Psoas muscle (tissue), 8 donors: ENCODE measurements around the gene LRRC2. TPM values are rescaled to one million over a fixed set of nuclear protein-coding genes. Genes with fewer than 3 reads are reported as not detected.

ENCODE experiments used
- ATAC-seq, 4 donors: fragments of 200-7000 bp; cut with Tn5 transposase; one replicate each; pipeline ENCODE4 v1.9.1; 2020; ENCODE audit warnings: moderate library complexity in 3 of 4, mild to moderate bottlenecking in 2 of 4
- DNase-seq, 2 donors: peaks; one replicate each; pipeline ENCODE4 v3.0.0-alpha.2; 2020
- H3K27ac ChIP-seq: fragments of 200-600 bp; one replicate; pipeline ENCODE4 v1.8.0; 2022
- H3K27me3 ChIP-seq, 3 donors: fragments of 200-600 bp in 1 of 3; one replicate each; pipeline versions ENCODE4 v1.6.1 to v1.8.0; 2013 to 2022; ENCODE audit warnings: low read length in 2 of 3, mild to moderate bottlenecking in 2 of 3, moderate library complexity in 1 of 3; ENCODE audit not compliant: insufficient read depth in 3 of 3
- H3K36me3 ChIP-seq, 2 donors: fragments of 200-600 bp in 1 of 2; one replicate each; pipeline versions ENCODE4 v1.6.1 to v1.8.0; 2013 to 2022; ENCODE audit warnings: low read depth in 1 of 2, mild to moderate bottlenecking in 1 of 2, moderate library complexity in 1 of 2; ENCODE audit not compliant: insufficient read depth in 1 of 2
- H3K4me1 ChIP-seq: fragments of 200-600 bp; one replicate; pipeline ENCODE4 v1.8.0; 2022
- H3K4me3 ChIP-seq: fragments of 200-600 bp; one replicate; pipeline ENCODE4 v1.8.0; 2022; ENCODE audit warnings: mild to moderate bottlenecking
- H3K9me3 ChIP-seq: fragments of 200-600 bp; one replicate; pipeline ENCODE4 v1.8.0; 2022
- WGBS, 3 donors: extraction: QIAGEN DNeasy Blood & Tissue Kit; methylation state at CpG; one replicate each; pipeline versions ENCODE4 v1.1.6 to v1.1.7; 2013; 5-methylcytosine and 5-hydroxymethylcytosine counted together
- intact Hi-C, 2 donors: fragments of 100-400 bp; cut with DNase I; formaldehyde crosslinking; loops; one replicate each; pipeline versions ENCODE4 v1.11.0 to v1.14.2; 2022
- polyA plus RNA-seq, 3 donors: library from polyadenylated mRNA; stranded (reverse); fragments of 200-250 nt; gene quantifications; one replicate each; pipeline ENCODE4 v1.2.3, GENCODE V29; 2013
- total RNA-seq, 4 donors: library from RNA; stranded (reverse); fragmentation: NEBNext Ultra II Directional in 2 of 4; extraction: Animal tissue kit (Norgen Biotek cat#: 25700) in 2 of 4; gene quantifications; one replicate each; pipeline versions ENCODE4 v1.2.1 to v1.2.4, GENCODE V29; 2021 to 2023
- TF ChIP-seq, protein P1 (sequence below): fragments of 200-600 bp; IDR thresholded peaks from one replicate; pipeline ENCODE4 v1.8.0; 2022; ENCODE audit warnings: antibody characterized with exemption
- donor health status: healthy with polysubstance abuse.
- donor health status: DM: no; HTN: no; CAD: no; lungs with moderate emphysema.
- donor health status: Bipolar disorder and iron deficiency.
- donor health status: healthy.
- donor health status: DM: yes; HTN: yes; CAD: no.
- donor health status: DM: no; HTN: no; CAD: no.
- donor health status: DM: no; HTN: no; CAD: no.
- donor health status: DM: yes; HTN: yes; CAD: no.

Gene LRRC2
- total and polyA plus RNA-seq, 7 donors: 8.3 to 160 (median 65.1) TPM

GRCh38 chr3:46468753-46469600 lies 97.1 kb downstream of the LRRC2 start:
- WGBS, 3 donors: 34 to 46% (median 35%) methylated on average over 6 of the region's 6 CpGs
- Histone ChIP-seq H3K4me3 (no peak overlapping the region), H3K36me3 (no peaks in the 10 kb centered on the region), H3K4me1 (peaks cover 19% of the 10 kb centered on the region), H3K27me3 (no peaks in the 10 kb centered on the region), H3K27ac (no peak overlapping the region), H3K9me3 (no peaks in the 10 kb centered on the region)
- intact Hi-C loops: no loop called here
- no peak for DNase-seq
- ATAC-seq: peak in 3 of 4 donors; percentile 31 to 57 (median 56)
- TF ChIP-seq, protein P1, sequence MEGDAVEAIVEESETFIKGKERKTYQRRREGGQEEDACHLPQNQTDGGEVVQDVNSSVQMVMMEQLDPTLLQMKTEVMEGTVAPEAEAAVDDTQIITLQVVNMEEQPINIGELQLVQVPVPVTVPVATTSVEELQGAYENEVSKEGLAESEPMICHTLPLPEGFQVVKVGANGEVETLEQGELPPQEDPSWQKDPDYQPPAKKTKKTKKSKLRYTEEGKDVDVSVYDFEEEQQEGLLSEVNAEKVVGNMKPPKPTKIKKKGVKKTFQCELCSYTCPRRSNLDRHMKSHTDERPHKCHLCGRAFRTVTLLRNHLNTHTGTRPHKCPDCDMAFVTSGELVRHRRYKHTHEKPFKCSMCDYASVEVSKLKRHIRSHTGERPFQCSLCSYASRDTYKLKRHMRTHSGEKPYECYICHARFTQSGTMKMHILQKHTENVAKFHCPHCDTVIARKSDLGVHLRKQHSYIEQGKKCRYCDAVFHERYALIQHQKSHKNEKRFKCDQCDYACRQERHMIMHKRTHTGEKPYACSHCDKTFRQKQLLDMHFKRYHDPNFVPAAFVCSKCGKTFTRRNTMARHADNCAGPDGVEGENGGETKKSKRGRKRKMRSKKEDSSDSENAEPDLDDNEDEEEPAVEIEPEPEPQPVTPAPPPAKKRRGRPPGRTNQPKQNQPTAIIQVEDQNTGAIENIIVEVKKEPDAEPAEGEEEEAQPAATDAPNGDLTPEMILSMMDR: no peak

GRCh38 chr3:46467562-46467961 lies 98.5 kb downstream of the LRRC2 start:
- DNase-seq: no peak
- no peak for ATAC-seq
- no peaks in the 10 kb centered on the region for H3K9me3 ChIP-seq
- TF ChIP-seq, protein P1: no peak
- no peak overlapping the region for H3K4me3 ChIP-seq
- no peak overlapping the region for H3K27ac ChIP-seq
- 91 to 96% (median 95%) methylated on average over 3 to 4 of the region's 4 CpGs for WGBS, 3 donors
- intact Hi-C loops: no loop called here
- peaks cover 19% of the 10 kb centered on the region for H3K4me1 ChIP-seq
- H3K36me3 ChIP-seq: no peaks in the 10 kb centered on the region
- H3K27me3 ChIP-seq: no peaks in the 10 kb centered on the region

GRCh38 chr3:46466871-46467403 lies 99.2 kb downstream of the LRRC2 start:
- H3K36me3 ChIP-seq: no peaks in the 10 kb centered on the region
- intact Hi-C loops: no loop called here
- H3K27ac ChIP-seq: no peak overlapping the region
- no peaks in the 10 kb centered on the region for H3K9me3 ChIP-seq
- peaks cover 19% of the 10 kb centered on the region for H3K4me1 ChIP-seq
- TF ChIP-seq, protein P1: no peak
- DNase-seq: no peak
- H3K4me3 ChIP-seq: no peak overlapping the region
- WGBS, 3 donors: 45 to 79% (median 57%) methylated on average over 1 of the region's 1 CpG
- H3K27me3 ChIP-seq: no peaks in the 10 kb centered on the region
- no peak for ATAC-seq

DNA sequence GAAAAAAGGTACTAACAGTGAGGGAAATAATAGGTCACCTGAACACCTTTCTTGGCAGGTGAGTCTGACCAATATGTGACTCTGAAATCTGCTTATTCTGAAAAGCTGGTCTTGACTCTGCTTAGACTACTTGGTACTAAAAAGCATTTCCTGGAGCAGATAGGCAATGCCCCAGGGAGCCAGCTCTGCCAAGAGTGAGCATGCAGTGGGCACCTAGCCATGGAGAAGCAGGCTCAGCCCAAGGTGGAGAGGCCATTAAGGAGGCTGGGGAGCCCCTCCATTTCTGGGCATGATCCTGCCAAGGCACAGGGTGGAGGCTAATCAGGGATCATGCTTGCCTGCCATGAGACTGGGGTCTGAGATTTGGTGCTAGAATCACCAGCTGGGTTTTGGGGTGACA lies 99.8 kb downstream of the LRRC2 start:
- TF ChIP-seq, protein P1: no peak
- no peaks in the 10 kb centered on the region for H3K27me3 ChIP-seq
- peaks cover 19% of the 10 kb centered on the region for H3K4me1 ChIP-seq
- intact Hi-C loops: no loop called here
- H3K36me3 ChIP-seq: no peaks in the 10 kb centered on the region
- DNase-seq: no peak
- H3K9me3 ChIP-seq: no peaks in the 10 kb centered on the region
- no peak overlapping the region for H3K4me3 ChIP-seq
- no peak overlapping the region for H3K27ac ChIP-seq
- ATAC-seq: no peak

Other genes starting within 250 kb of the LRRC2 start
- 1 to 10 TPM in 1 of 4 donors, under 1 TPM in 3; 0.23 to 1.0 (median 0.38) TPM for gene CCR2, start 212.2 kb downstream of the LRRC2 start, total RNA-seq
- gene CCR2, start 212.2 kb downstream of the LRRC2 start, polyA plus RNA-seq: under 1 TPM; 0.10 to 0.34 (median 0.27) TPM
- gene CCR5, start 195.4 kb downstream of the LRRC2 start, total RNA-seq: 1 to 10 TPM in 1 of 4 donors, under 1 TPM in 3; 0.19 to 1.1 (median 0.52) TPM
- under 1 TPM; 0.08 to 0.21 (median 0.14) TPM for gene CCR5, start 195.4 kb downstream of the LRRC2 start, polyA plus RNA-seq
- gene CCRL2, start 159.0 kb downstream of the LRRC2 start, total RNA-seq: 1 to 10 TPM; 1.0 to 1.8 (median 1.7) TPM
- gene CCRL2, start 159.0 kb downstream of the LRRC2 start, polyA plus RNA-seq: 1 to 10 TPM in 1 of 3 donors, under 1 TPM in 2; 0.55 to 1.1 (median 0.70) TPM
- gene LTF, start 101.4 kb downstream of the LRRC2 start, total RNA-seq: 1 to 10 TPM; 2.0 to 3.8 (median 3.2) TPM
- gene LTF, start 101.4 kb downstream of the LRRC2 start, polyA plus RNA-seq: 1 to 10 TPM in 1 of 3 donors, under 1 TPM in 2; 0.73 to 1.9 (median 0.94) TPM
- not detected for gene RTP3, start 68.3 kb downstream of the LRRC2 start, total RNA-seq
- under 1 TPM in 1 of 3 donors, not detected in 2; 0.01 TPM for gene RTP3, start 68.3 kb downstream of the LRRC2 start, polyA plus RNA-seq
- under 1 TPM in 1 of 4 donors, not detected in 3; 0.96 TPM for gene FAM240A, start 46.2 kb upstream of the LRRC2 start, total RNA-seq
- gene FAM240A, start 46.2 kb upstream of the LRRC2 start, polyA plus RNA-seq: under 1 TPM; 0.01 to 0.14 (median 0.04) TPM
- gene ALS2CL, start 127.4 kb upstream of the LRRC2 start, total RNA-seq: 10 to 100 TPM in 1 of 4 donors, 1 to 10 TPM in 3; 5.0 to 10.1 (median 8.0) TPM
- gene ALS2CL, start 127.4 kb upstream of the LRRC2 start, polyA plus RNA-seq: 1 to 10 TPM; 5.2 to 6.6 (median 5.5) TPM
- 1 to 10 TPM in 1 of 4 donors, under 1 TPM in 3; 0.27 to 2.2 (median 0.33) TPM for gene TMIE, start 135.1 kb upstream of the LRRC2 start, total RNA-seq
- gene TMIE, start 135.1 kb upstream of the LRRC2 start, polyA plus RNA-seq: 1 to 10 TPM in 1 of 3 donors, under 1 TPM in 2; 0.40 to 1.1 (median 0.65) TPM
- under 1 TPM in 3 of 4 donors, not detected in 1; 0.12 to 0.34 (median 0.23) TPM for gene PRSS50, start 151.6 kb upstream of the LRRC2 start, total RNA-seq
- under 1 TPM; 0.01 to 0.15 (median 0.07) TPM for gene PRSS50, start 151.6 kb upstream of the LRRC2 start, polyA plus RNA-seq